ENCODE measurements around the gene DNASE1L3. TPM values are rescaled to one million over a fixed set of nuclear protein-coding genes. Genes with fewer than 3 reads are reported as not detected.

The DNASE1L3 gene
- polyA plus RNA-seq, 1 donor from 2014 or later = not detected

- Histone ChIP-seq H3K9me2 (ENCODE audit: insufficient read depth, low read length) (no peaks in the 10 kb centered on the region), H3K27ac (ENCODE audit: low read length) (no peak overlapping the region), H3K9ac (ENCODE audit: low read length) (no peak overlapping the region), H3K79me2 (replicated peaks; ENCODE audit: insufficient read depth, low read length) (no peaks in the 10 kb centered on the region), H3K4me3 (ENCODE audit: low read length) (no peak overlapping the region), H3F3A (ENCODE audit: insufficient read depth, low read length, poor library complexity, severe bottlenecking) (no peaks in the 10 kb centered on the region), H3K9me3 (ENCODE audit: low read length) (no peaks in the 10 kb centered on the region), H3K27me3 (ENCODE audit: insufficient read depth, low read depth, low read length) (no peaks in the 10 kb centered on the region), H4K20me1 (ENCODE audit: insufficient read depth) (no peaks in the 10 kb centered on the region), H3K36me3 (ENCODE audit: insufficient read depth, low read length) (no peaks in the 10 kb centered on the region), H2AFZ (ENCODE audit: low read depth, low read length) (no peak overlapping the region), H3K4me2 (ENCODE audit: low read length) (no peak overlapping the region)
- no peak for TF ChIP-seq EP300 (conservative IDR thresholded peaks at IDR 0.05; ENCODE audit: poor library complexity, severe bottlenecking)
- no peak for TF ChIP-seq SMC3 (conservative IDR thresholded peaks at IDR 0.05; ENCODE audit: poor library complexity)
- no peak for TF ChIP-seq MXI1 (conservative IDR thresholded peaks at IDR 0.05; ENCODE audit: poor library complexity, severe bottlenecking)
- TF ChIP-seq POLR2AphosphoS5 (IDR thresholded peaks at IDR 0.05) = no peak
- TF ChIP-seq TAF1 (IDR thresholded peaks at IDR 0.05; ENCODE audit: low read depth) = no peak
- TF ChIP-seq EZH2 (IDR thresholded peaks at IDR 0.05; ENCODE audit: borderline replicate concordance, insufficient read depth, low read length, poor library complexity, severe bottlenecking) = no peak
- TF ChIP-seq, protein P1, sequence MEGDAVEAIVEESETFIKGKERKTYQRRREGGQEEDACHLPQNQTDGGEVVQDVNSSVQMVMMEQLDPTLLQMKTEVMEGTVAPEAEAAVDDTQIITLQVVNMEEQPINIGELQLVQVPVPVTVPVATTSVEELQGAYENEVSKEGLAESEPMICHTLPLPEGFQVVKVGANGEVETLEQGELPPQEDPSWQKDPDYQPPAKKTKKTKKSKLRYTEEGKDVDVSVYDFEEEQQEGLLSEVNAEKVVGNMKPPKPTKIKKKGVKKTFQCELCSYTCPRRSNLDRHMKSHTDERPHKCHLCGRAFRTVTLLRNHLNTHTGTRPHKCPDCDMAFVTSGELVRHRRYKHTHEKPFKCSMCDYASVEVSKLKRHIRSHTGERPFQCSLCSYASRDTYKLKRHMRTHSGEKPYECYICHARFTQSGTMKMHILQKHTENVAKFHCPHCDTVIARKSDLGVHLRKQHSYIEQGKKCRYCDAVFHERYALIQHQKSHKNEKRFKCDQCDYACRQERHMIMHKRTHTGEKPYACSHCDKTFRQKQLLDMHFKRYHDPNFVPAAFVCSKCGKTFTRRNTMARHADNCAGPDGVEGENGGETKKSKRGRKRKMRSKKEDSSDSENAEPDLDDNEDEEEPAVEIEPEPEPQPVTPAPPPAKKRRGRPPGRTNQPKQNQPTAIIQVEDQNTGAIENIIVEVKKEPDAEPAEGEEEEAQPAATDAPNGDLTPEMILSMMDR (IDR thresholded peaks at IDR 0.05; ENCODE audit: poor library complexity, severe bottlenecking) = no peak
- no peak for TF ChIP-seq RAD21 (conservative IDR thresholded peaks at IDR 0.05)
- TF ChIP-seq REST (IDR thresholded peaks at IDR 0.05; ENCODE audit: borderline replicate concordance) = no peak
These were observed 4.7 kb upstream of the DNASE1L3 start for GRCh38 chr3:58215317-58216025.

GRCh38 chr3:58214484-58215316, 3.9 kb upstream of the DNASE1L3 start:
- no peaks in the 10 kb centered on the region for H3F3A ChIP-seq (ENCODE audit: insufficient read depth, low read length, poor library complexity, severe bottlenecking)
- H2AFZ ChIP-seq (ENCODE audit: low read depth, low read length) = no peak overlapping the region
- TF ChIP-seq TAF1 (IDR thresholded peaks at IDR 0.05; ENCODE audit: low read depth) (no peak), POLR2AphosphoS5 (IDR thresholded peaks at IDR 0.05) (no peak)
- no peak overlapping the region for H3K4me2 ChIP-seq (ENCODE audit: low read length)
- no peaks in the 10 kb centered on the region for H3K27me3 ChIP-seq (ENCODE audit: insufficient read depth, low read depth, low read length)
- H3K27ac ChIP-seq (ENCODE audit: low read length) = no peak overlapping the region
- H4K20me1 ChIP-seq (ENCODE audit: insufficient read depth) = no peaks in the 10 kb centered on the region
- no peaks in the 10 kb centered on the region for H3K36me3 ChIP-seq (ENCODE audit: insufficient read depth, low read length)
- no peaks in the 10 kb centered on the region for H3K79me2 ChIP-seq (replicated peaks; ENCODE audit: insufficient read depth, low read length)
- no peak overlapping the region for H3K9ac ChIP-seq (ENCODE audit: low read length)
- no peak overlapping the region for H3K4me3 ChIP-seq (ENCODE audit: low read length)
- no peaks in the 10 kb centered on the region for H3K9me2 ChIP-seq (ENCODE audit: insufficient read depth, low read length)
- no peaks in the 10 kb centered on the region for H3K9me3 ChIP-seq (ENCODE audit: low read length)

Measured in neural cell (in vitro differentiated cells).